B cell (primary cell): Measurements from ENCODE around the gene TMOD3.

ENCODE experiments used
- CTCF ChIP-seq: fragments of 200-600 bp; IDR thresholded peaks from one replicate; pipeline ENCODE4 v1.8.0; 2022; ENCODE audit warnings: antibody characterized with exemption, mild to moderate bottlenecking
- EZH2 ChIP-seq: IDR thresholded peaks from 2 replicates; pipeline ENCODE4 v1.6.1; 2012; ENCODE audit warnings: borderline replicate concordance, low read depth, mild to moderate bottlenecking, moderate library complexity, low read length; ENCODE audit not compliant: insufficient read depth, poor library complexity, severe bottlenecking

GRCh38 chr15:51803965-51804364 lies 25.5 kb upstream of the TMOD3 start:
- TF ChIP-seq CTCF (no peak), EZH2 (no peak)
